ENCODE results near the gene LCN10.

Gene LCN10

DNA sequence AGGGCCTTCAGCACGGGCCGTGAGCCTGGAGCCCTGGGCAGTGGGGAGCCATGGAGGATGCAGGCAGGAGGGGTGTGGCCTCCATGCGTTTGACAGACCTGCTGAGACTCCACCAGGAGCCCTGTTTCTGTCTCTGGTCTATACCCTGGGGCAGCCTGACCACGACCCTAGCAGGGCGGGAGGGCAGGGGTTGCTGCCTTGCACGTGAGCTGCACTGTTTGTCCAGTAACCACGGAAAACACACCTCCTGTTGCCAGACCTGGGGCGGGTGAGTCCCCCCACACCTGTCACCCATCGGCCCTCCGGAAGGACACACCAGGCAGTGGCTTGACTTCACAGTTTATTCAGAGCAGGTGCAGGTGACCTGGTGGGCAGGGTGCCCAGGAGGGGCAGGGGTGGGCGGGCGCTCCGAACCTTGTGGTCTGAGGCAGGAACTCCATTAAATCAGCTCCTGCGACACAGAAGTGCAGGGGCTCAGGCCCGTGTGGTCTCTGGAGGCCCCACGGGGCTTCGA is 11.4 kb upstream of the LCN10 start:
- H3K27me3 Mint-ChIP-seq: peaks cover 9% of the 10 kb centered on the region
- ATAC-seq: no peak
- peaks cover 19% of the 10 kb centered on the region for H3K4me1 Mint-ChIP-seq
- H3K4me3 Mint-ChIP-seq: no peak overlapping the region
- H3K27ac Mint-ChIP-seq: no peak overlapping the region
- H3K9me3 Mint-ChIP-seq: peaks cover 16% of the 10 kb centered on the region
- no peak for DNase-seq
- H3K36me3 Mint-ChIP-seq (ENCODE audit: low read depth): peaks cover 10% of the 10 kb centered on the region

DNA sequence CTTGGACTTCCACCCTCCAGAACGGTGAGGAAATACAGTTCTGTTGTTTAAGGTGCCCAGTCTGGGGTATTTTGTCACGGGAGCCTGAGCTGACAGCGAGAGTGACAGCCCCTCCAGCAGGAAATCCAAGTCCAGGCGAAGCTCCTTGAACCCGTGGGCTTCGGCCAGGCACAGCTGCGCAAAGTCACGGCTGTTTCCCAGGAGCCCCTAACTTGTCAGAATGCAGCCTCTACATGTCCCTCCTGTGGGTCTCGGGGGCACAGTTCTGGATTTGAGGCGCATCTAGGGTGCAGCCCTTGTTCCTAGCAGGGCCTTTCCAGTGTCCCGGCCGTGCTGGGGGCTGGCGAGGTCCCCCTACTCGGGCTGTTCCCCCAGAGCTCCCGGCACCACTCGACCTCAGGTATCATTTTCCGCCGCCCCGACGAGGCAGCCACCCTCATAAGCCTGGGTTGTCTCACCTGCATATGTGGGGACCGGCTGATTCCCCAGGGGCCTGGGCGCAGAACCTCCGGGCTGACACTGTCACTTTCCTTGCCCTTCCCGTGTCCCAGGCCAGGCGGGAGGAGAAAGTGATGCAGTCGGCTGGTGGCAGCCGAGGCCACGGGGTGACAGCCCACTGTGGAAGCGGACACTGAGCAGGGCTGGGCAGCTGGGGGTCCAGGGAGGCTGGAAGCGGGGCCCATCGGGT is 10.8 kb upstream of the LCN10 start:
- no peak overlapping the region for H3K27ac Mint-ChIP-seq
- ATAC-seq (no peak), DNase-seq (no peak)
- H3K4me3 Mint-ChIP-seq: no peak overlapping the region
- peaks cover 19% of the 10 kb centered on the region for H3K4me1 Mint-ChIP-seq
- peaks cover 10% of the 10 kb centered on the region for H3K36me3 Mint-ChIP-seq (ENCODE audit: low read depth)
- peaks cover 9% of the 10 kb centered on the region for H3K27me3 Mint-ChIP-seq
- peaks cover 16% of the 10 kb centered on the region for H3K9me3 Mint-ChIP-seq

DNA sequence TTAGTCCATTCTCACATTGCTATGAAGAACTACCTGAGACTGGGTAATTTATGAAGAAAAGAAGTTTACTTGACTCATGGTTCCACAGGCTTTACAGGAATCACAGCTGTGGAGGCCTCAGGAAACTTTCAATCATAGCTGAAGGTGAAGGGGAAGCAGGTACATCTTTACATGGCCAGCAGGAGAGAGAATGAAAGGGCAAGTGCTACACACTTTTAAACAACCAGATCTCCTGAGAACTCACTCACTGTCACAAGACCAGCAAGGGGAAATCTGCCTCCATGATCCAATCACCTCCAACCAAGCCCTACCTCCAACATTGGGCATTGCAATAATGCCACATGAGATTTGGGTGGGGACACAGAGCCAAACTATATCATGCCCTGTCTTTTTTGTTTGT is 9.1 kb upstream of the LCN10 start:
- no peak for ATAC-seq
- no peak overlapping the region for H3K4me3 Mint-ChIP-seq
- no peak overlapping the region for H3K27ac Mint-ChIP-seq
- peaks cover 10% of the 10 kb centered on the region for H3K36me3 Mint-ChIP-seq (ENCODE audit: low read depth)
- H3K27me3 Mint-ChIP-seq: peaks cover 9% of the 10 kb centered on the region
- peaks cover 19% of the 10 kb centered on the region for H3K4me1 Mint-ChIP-seq
- no peak for DNase-seq
- peaks cover 16% of the 10 kb centered on the region for H3K9me3 Mint-ChIP-seq

DNA sequence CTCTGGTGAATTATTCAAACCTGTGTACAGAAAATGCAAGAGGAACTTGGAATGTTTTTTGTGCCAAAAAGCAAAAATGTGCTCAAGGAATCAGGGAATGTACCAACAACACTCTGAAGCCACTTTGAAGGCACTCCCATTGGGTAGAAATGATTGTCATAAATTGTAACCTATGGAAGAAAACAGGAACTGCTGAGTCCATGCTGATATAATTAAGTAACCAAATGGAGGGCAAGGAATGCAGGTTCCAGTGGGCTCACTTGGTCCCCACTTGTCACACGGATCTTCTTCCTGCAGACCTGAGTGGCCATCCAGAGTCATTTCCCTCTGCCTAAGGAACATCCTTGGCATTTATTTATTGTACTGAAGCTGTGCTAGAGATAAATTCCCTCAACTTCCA is 8.5 kb upstream of the LCN10 start:
- Mint-ChIP-seq H3K4me1 (peaks cover 19% of the 10 kb centered on the region), H3K36me3 (ENCODE audit: low read depth) (peaks cover 10% of the 10 kb centered on the region), H3K4me3 (no peak overlapping the region), H3K27ac (no peak overlapping the region), H3K27me3 (peaks cover 9% of the 10 kb centered on the region), H3K9me3 (peaks cover 16% of the 10 kb centered on the region)
- no peak for ATAC-seq
- DNase-seq: no peak

DNA sequence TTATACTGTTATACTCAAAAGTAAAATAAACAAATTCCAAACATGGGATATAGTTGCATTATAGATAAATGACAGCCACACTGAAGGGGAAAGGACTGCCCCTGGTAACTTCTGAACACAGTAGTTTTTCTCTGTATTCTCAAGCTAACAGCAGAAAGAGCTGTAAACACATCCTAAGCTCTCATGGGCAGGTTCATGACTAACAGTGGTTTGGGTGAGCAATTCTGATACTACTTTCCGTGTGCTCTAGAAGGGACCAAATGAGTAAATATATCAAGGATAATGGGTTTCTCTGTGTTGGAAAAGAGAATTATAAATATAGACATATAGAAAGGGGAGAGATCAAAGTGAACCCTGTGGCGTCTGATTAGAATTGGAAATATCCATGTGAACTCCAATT is 7.8 kb upstream of the LCN10 start:
- no peak overlapping the region for H3K27ac Mint-ChIP-seq
- ATAC-seq: peak; percentile 91
- H3K4me3 Mint-ChIP-seq: no peak overlapping the region
- H3K27me3 Mint-ChIP-seq: peaks cover 6% of the 10 kb centered on the region
- peaks cover 10% of the 10 kb centered on the region for H3K36me3 Mint-ChIP-seq (ENCODE audit: low read depth)
- H3K4me1 Mint-ChIP-seq: peaks cover 19% of the 10 kb centered on the region
- H3K9me3 Mint-ChIP-seq: peaks cover 16% of the 10 kb centered on the region
- no peak for DNase-seq

DNA sequence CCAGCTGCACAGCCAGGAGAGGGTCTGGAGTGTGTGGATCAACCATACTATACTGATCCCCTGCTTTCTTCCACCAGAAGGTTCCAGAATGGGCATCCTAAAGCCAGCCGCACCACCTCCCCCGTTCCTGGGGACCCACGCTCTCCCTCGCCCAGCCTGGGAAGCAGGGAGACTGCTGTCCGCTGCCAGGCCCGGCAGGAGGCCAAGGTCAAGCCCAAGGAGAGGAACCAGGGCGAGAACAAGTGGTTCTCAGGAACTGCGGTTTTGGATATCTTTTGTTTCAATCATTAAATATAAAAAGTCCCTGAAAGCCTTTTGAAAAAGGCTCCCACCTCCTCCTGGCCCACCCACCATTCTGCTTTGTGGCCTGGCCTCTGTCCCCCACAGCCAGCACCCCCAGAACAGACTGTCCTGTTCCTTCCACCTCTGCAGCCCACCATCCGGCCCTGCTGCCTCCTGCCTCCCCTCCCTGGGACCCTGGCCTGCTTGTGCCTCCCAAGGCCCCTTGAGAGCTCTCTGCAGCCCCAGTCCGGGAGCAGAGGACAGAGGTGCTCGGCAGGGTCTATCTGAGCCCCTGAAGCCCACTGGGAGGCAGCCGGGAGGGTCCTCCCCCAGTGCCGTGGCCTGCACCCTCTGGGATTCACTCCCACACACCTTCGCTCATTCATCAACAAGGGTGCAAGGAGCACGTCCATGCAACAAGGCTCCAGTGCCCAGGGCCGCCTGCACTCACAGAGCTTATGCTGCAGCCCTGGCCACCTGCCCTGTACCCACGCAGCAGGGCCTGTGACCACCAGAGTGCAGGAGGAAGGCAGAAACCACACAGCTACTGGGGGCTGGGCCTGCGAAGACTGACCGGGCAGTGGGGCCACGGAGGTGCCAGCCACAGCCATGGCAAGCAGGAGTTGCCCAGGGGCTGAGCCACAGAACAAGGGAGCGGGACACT is 6.2 kb upstream of the LCN10 start:
- no peak overlapping the region for H3K4me3 Mint-ChIP-seq
- peaks cover 19% of the 10 kb centered on the region for H3K4me1 Mint-ChIP-seq
- peaks cover 6% of the 10 kb centered on the region for H3K27me3 Mint-ChIP-seq
- peaks cover 10% of the 10 kb centered on the region for H3K36me3 Mint-ChIP-seq (ENCODE audit: low read depth)
- DNase-seq (no peak), ATAC-seq (no peak)
- no peak overlapping the region for H3K27ac Mint-ChIP-seq
- peaks cover 16% of the 10 kb centered on the region for H3K9me3 Mint-ChIP-seq

DNA sequence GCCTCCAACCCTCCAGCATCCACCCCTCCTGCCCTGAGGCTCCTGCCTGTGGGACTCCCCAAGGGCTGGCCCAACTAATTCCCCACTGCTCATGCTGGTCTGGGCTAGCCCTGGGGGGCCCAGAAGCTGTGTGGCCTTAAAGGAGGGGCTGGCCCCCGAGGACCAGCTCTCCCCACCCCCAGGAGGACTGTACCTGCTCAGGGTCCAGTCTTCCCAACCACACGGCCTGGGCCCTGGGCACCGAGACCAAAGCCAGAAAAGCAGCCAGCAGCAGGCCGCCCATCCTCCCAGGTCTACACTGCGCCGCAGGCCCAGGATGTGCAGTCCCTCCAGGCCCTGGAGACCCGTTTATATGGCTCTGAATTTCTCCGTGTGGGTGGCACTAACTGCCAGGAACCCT is 5.5 kb upstream of the LCN10 start, which contains the start of gene LCN6:
LCN6 (minus strand) TSS at position 325 of the 400 bp plus-strand sequence; CDS start at position 283, 42 bp downstream.
- Mint-ChIP-seq H3K27ac (no peak within 1 kb of the TSS), H3K27me3 (peaks cover 6% of the 10 kb centered on the region), H3K9me3 (peaks cover 16% of the 10 kb centered on the region), H3K4me1 (peaks cover 19% of the 10 kb centered on the region), H3K4me3 (no peak within 1 kb of the TSS), H3K36me3 (ENCODE audit: low read depth) (peaks cover 10% of the 10 kb centered on the region)
- DNase-seq (no peak), ATAC-seq (no peak)

DNA sequence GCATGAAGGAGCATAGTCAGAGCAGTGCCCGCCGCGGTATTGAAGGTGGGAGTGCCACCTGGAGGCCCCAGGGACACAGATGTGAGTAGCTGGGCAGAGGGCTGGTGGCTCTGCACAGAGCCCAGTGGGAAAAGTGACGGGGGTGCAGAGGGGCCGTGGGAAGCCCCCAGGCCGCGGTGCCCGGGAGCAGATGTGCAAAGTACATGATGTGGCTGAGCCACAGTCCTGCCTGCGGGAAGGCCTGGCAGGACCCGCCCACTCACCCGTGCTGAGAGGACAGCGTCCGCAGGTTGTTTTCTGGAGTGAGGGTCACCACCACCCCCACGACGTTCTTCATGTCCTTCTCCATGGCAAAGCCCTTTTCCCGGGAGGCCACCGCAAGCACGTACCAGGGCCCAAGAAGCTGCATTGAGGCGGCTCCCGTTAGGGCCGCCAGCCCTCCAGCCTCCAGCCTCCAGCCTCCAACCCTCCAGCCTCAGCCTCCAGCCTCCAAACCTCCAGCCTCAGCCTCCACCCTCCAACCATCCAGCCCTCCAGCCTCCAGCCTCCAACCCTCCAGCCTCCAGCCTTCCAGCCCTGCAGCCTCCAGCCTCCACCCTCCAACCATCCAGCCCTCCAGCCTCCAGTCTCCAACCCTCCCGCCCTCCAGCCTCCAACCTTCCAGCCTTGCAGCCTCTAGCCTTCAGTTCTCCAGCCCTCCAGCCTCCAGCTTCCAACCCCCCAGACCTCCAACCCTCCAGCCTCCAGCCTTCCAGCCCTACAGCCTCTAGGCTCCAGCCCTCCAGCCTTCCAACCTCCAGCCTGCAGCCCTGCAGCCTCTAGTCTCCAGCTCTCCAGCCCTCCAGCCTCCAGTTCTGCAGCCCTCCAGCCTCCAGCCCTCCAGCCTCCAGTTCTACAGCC is 4.7 kb upstream of the LCN10 start:
- Mint-ChIP-seq H3K9me3 (peaks cover 10% of the 10 kb centered on the region), H3K36me3 (ENCODE audit: low read depth) (peaks cover 7% of the 10 kb centered on the region), H3K4me1 (peaks cover 20% of the 10 kb centered on the region), H3K27me3 (peaks cover 3% of the 10 kb centered on the region), H3K4me3 (no peak overlapping the region), H3K27ac (no peak overlapping the region)
- ATAC-seq: no peak
- no peak for DNase-seq

DNA sequence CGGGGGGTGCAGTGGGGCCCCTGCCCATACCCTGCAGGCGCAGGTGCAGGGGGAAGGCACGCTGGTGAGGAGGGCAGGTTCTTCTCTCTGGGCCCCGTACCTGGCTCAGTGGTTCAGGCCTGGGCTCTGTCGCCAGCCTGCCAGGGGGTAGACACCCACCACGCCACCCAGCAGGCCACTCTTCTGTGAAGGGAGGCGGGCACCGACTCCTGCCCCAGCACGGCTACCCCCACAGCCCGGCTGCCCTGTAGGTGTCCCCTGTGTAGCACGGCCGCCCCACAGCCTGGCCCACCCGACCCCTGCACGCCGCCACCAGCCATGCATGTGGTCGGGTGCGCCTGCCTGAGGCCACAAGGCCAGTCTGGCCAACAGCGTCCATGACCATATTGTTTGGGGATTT is 3.9 kb upstream of the LCN10 start:
- H3K9me3 Mint-ChIP-seq: peaks cover 3% of the 10 kb centered on the region
- no peak overlapping the region for H3K4me3 Mint-ChIP-seq
- DNase-seq: no peak
- no peak overlapping the region for H3K27ac Mint-ChIP-seq
- H3K36me3 Mint-ChIP-seq (ENCODE audit: low read depth): peaks cover 1% of the 10 kb centered on the region
- H3K4me1 Mint-ChIP-seq: peaks cover 26% of the 10 kb centered on the region
- ATAC-seq: no peak
- no peaks in the 10 kb centered on the region for H3K27me3 Mint-ChIP-seq

DNA sequence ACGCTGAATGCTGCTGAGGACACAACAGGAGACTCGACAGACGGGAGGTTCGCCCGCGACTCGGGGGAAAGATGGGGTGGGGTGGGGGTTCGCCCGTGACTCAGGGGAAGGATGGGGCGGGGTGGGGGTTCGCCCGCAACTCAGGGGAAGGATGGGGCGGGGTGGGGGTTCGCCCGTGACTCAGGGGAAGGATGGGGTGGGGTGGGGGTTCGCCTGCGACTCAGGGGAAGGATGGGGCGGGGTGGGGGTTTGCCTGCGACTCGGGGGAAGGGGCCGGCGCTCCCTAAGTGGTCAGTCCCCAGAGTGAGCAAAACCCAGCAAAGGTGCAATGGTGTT is 3.4 kb upstream of the LCN10 start:
- Mint-ChIP-seq H3K27me3 (no peaks in the 10 kb centered on the region), H3K4me3 (no peak overlapping the region), H3K4me1 (peaks cover 30% of the 10 kb centered on the region), H3K27ac (no peak overlapping the region), H3K9me3 (no peaks in the 10 kb centered on the region), H3K36me3 (ENCODE audit: low read depth) (no peaks in the 10 kb centered on the region)
- no peak for ATAC-seq
- no peak for DNase-seq

DNA sequence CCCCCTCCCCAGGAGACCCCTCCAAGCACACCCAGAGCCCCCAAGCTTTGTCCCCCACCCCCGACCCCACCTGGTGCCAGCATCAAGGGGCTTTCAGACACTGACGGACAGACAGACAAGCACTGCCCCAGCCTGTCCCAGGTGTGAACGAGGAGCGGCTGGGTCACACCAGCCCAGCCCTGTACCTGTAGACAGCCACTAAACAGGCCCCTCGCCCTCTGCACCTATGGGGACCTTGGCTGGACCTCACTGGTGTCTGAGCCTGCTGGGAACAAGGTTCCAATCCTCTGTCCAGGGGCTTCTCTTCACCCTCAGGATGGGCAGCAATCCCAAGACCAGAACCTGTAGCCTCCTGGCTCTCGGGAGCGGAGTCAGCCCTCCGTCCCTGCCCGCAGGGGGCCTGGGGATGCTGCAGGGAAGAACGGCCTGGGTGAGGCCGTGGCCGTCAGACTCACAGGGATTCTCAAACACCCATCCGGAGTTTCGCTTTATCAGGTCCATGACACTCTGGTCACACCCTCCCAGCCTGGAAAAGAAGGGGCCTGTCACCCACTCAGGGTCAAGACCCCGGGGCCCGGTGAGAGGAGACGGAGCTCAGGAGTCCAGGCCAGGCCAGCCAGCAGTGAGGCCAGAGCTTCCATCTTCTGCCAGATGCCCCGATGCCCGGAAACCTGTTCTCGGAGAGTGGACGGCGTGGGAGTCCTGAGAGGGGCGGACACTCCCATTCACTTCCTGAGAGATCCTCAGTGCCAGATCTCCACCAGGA is 2.8 kb upstream of the LCN10 start:
- no peak for ATAC-seq
- DNase-seq: no peak
- Mint-ChIP-seq H3K4me1 (peaks cover 28% of the 10 kb centered on the region), H3K9me3 (no peaks in the 10 kb centered on the region), H3K27me3 (no peaks in the 10 kb centered on the region), H3K4me3 (no peak overlapping the region), H3K27ac (no peak overlapping the region), H3K36me3 (ENCODE audit: low read depth) (no peaks in the 10 kb centered on the region)

DNA sequence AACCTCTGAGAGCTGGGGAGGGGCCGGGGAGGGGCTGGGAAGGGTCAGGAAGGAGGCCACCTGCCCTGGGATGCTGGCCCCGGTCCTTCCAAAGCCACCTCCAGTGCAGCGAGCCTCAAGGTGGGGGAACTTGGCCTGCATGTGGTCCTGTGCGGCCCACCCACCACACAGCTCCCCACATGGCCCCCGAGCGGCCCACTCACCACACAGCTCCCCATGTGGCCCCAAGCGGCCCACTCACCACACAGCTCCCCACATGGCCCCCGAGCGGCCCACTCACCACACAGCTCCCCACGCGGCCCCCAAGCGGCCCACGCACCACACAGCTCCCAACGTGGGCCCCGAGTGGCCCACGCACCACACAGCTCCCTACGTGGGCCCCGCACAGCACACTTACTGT is 2.0 kb upstream of the LCN10 start:
- H3K36me3 Mint-ChIP-seq (ENCODE audit: low read depth): no peaks in the 10 kb centered on the region
- no peaks in the 10 kb centered on the region for H3K9me3 Mint-ChIP-seq
- H3K27ac Mint-ChIP-seq: no peak overlapping the region
- no peak overlapping the region for H3K4me3 Mint-ChIP-seq
- H3K27me3 Mint-ChIP-seq: no peaks in the 10 kb centered on the region
- peaks cover 24% of the 10 kb centered on the region for H3K4me1 Mint-ChIP-seq
- DNase-seq (no peak), ATAC-seq (no peak)

DNA sequence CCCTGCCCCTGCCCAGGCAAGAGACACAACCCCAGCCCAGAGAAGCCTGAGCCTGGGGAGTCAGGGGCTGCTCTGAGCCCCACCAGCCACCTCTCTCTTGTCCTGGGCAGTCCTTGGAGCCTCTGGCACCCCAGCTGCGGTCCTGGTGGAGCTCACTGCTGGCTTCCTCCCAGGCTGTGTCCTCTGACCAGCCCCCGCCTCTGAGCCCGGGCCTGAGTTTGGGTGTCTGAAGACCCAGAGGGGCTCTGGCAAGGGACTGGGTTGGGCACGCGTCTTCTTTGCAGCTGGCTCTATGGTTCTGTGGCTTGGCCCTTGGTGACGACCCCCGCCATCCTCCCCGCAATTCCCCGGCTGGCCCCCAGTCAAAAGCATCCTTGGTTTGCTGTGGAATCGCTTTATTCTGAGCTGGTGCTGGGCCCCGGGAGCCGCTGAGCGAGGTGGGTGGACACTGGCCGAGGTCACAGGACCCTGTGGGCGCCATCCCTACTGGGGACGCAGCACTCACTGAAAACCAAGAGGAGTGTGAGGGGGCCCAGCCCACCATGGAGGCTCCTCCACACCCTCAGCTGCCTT is 985 bp upstream of the LCN10 start:
- DNase-seq: no peak
- no peak overlapping the region for H3K27ac Mint-ChIP-seq
- no peaks in the 10 kb centered on the region for H3K9me3 Mint-ChIP-seq
- no peaks in the 10 kb centered on the region for H3K27me3 Mint-ChIP-seq
- ATAC-seq: no peak
- H3K4me1 Mint-ChIP-seq: peaks cover 21% of the 10 kb centered on the region
- no peak overlapping the region for H3K4me3 Mint-ChIP-seq
- no peaks in the 10 kb centered on the region for H3K36me3 Mint-ChIP-seq (ENCODE audit: low read depth)
